ENCODE data around the gene HMGXB4. TPM values are rescaled to one million over a fixed set of nuclear protein-coding genes. Genes with fewer than 3 reads are reported as not detected.
A peak's percentile ranks its signal among the peaks of the same experiment; 100 is the strongest.

The HMGXB4 gene
- total RNA-seq, 1 donor from 2014 or later: 18.0 TPM

DNA sequence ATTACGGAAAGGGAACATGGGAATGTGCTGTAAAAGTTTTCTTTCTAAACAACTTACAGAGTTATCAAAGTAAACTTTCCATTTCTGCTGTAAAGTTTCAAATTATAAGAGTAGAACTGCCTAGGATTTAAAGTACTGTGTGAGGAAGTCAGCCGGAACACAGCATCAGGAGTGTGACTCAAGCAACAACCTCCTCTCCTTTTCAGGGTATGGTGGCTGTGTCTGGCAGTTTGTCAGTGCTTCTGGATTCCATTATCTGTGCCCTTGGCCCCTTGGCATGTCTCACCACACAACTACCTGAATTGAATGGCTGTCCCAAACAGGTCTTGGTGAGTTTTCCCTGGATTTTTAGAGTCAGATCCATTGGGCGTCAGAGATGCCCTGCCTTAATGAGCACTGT lies 35.5 kb downstream of the HMGXB4 start:
- no peaks in the 10 kb centered on the region for H3K27me3 Mint-ChIP-seq (ENCODE audit: low read depth)
- peak overlapping the region; percentile 36 for H3K27ac Mint-ChIP-seq (ENCODE audit: unreplicated experiment)
- H3K4me1 Mint-ChIP-seq (ENCODE audit: low read depth): no peaks in the 10 kb centered on the region
- DNase-seq (ENCODE audit: low spot score): no peak
- H3K9me3 Mint-ChIP-seq (ENCODE audit: low read depth): no peaks in the 10 kb centered on the region
- TF ChIP-seq, protein P1, sequence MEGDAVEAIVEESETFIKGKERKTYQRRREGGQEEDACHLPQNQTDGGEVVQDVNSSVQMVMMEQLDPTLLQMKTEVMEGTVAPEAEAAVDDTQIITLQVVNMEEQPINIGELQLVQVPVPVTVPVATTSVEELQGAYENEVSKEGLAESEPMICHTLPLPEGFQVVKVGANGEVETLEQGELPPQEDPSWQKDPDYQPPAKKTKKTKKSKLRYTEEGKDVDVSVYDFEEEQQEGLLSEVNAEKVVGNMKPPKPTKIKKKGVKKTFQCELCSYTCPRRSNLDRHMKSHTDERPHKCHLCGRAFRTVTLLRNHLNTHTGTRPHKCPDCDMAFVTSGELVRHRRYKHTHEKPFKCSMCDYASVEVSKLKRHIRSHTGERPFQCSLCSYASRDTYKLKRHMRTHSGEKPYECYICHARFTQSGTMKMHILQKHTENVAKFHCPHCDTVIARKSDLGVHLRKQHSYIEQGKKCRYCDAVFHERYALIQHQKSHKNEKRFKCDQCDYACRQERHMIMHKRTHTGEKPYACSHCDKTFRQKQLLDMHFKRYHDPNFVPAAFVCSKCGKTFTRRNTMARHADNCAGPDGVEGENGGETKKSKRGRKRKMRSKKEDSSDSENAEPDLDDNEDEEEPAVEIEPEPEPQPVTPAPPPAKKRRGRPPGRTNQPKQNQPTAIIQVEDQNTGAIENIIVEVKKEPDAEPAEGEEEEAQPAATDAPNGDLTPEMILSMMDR (IDR thresholded peaks at IDR 0.05): no peak
- H3K36me3 Mint-ChIP-seq (ENCODE audit: low read depth): peaks cover 20% of the 10 kb centered on the region
- H3K4me3 Mint-ChIP-seq (ENCODE audit: unreplicated experiment): no peak overlapping the region

DNA sequence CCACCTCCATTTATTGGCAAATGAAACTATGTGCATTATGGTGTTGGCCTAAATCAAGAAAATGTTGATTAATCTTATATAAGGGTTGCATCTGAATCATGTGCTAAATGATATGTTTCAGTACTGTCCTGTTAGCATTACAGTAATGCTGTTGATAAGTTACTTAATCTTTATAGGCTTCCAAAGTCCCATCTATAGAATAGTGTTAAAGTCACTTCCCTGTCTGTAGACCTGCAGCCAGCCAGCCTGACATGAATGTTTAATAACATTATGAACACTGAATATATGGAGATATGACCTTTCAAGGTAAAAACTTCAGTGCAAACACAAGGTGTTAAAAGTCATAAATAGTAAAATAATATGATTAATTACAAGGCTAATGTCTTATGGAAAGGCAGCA lies 38.8 kb downstream of the HMGXB4 start:
- H3K4me1 Mint-ChIP-seq (ENCODE audit: low read depth): peaks cover 10% of the 10 kb centered on the region
- H3K27me3 Mint-ChIP-seq (ENCODE audit: low read depth): no peaks in the 10 kb centered on the region
- no peaks in the 10 kb centered on the region for H3K9me3 Mint-ChIP-seq (ENCODE audit: low read depth)
- H3K36me3 Mint-ChIP-seq (ENCODE audit: low read depth): peaks cover 15% of the 10 kb centered on the region
- H3K27ac Mint-ChIP-seq (ENCODE audit: unreplicated experiment): no peak overlapping the region
- H3K4me3 Mint-ChIP-seq (ENCODE audit: unreplicated experiment): no peak overlapping the region
- TF ChIP-seq, protein P1 (IDR thresholded peaks at IDR 0.05): no peak
- DNase-seq (ENCODE audit: low spot score): no peak

- H3K4me1 Mint-ChIP-seq (ENCODE audit: low read depth): peaks cover 26% of the 10 kb centered on the region
- H3K36me3 Mint-ChIP-seq (ENCODE audit: low read depth): peaks cover 2% of the 10 kb centered on the region
- no peak for DNase-seq (ENCODE audit: low spot score)
- TF ChIP-seq, protein P1 (IDR thresholded peaks at IDR 0.05): no peak
- peak overlapping the region; percentile 81 for H3K4me3 Mint-ChIP-seq (ENCODE audit: unreplicated experiment)
- peak overlapping the region; percentile 97 for H3K27ac Mint-ChIP-seq (ENCODE audit: unreplicated experiment)
- H3K9me3 Mint-ChIP-seq (ENCODE audit: low read depth): no peaks in the 10 kb centered on the region
- no peaks in the 10 kb centered on the region for H3K27me3 Mint-ChIP-seq (ENCODE audit: low read depth)
Measured at GRCh38 chr22:35299217-35299672, 42.0 kb downstream of the HMGXB4 start.

DNA sequence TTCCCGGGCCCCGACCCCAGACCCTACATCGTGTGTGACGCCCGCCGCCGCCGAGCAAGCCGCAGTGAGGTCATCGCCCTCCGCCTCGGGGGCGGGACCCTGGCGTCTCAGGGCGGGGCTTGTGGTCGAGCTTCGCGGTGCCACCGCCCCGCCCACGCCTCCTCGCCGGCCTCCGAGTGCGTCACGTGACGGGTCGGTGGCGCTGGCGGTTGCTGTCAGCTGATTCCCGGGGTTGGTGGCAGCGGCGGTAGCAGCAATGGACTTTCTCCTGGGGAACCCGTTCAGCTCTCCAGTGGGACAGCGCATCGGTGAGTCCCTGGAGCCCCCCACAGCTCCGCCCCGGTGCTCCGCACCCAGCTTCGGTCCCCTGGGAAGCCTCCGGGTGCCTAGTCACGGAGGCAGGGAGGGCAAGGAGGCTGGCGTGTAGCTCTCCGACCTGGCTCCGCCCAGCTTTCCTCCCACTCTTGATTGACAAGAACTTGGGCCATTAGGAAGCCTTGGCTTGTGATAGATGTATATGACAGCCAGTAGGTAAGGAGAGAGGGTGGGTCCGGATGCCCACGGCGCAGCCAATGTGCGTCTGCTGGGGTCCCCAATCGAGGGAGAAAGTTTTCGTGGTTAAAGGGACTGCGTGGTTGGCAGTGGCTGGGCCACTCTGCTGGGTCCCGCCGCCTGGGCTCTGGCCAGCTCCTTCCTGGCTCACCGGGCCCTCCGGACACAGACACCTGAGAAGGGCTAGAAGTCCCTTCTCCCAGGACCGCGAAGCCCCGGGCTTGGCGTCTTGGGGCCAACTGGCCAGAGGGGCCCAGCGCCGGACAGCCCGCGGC lies 42.6 kb downstream of the HMGXB4 start, which contains the start of gene TOM1:
Gene TOM1 (plus strand): TSS at position 222 of the 827 bp plus-strand sequence. CDS start 35 bp downstream, at position 257.
- no peak for DNase-seq (ENCODE audit: low spot score)
- peak within 1 kb of the TSS; percentile 81 for H3K4me3 Mint-ChIP-seq (ENCODE audit: unreplicated experiment)
- H3K9me3 Mint-ChIP-seq (ENCODE audit: low read depth): no peaks in the 10 kb centered on the region
- H3K27me3 Mint-ChIP-seq (ENCODE audit: low read depth): no peaks in the 10 kb centered on the region
- peak within 1 kb of the TSS; percentile 97 for H3K27ac Mint-ChIP-seq (ENCODE audit: unreplicated experiment)
- H3K36me3 Mint-ChIP-seq (ENCODE audit: low read depth): no peaks in the 10 kb centered on the region
- peaks cover 26% of the 10 kb centered on the region for H3K4me1 Mint-ChIP-seq (ENCODE audit: low read depth)
- TF ChIP-seq, protein P1 (IDR thresholded peaks at IDR 0.05): no peak

- peak overlapping the region; percentile 81 for H3K4me3 Mint-ChIP-seq (ENCODE audit: unreplicated experiment)
- no peak for DNase-seq (ENCODE audit: low spot score)
- peaks cover 33% of the 10 kb centered on the region for H3K4me1 Mint-ChIP-seq (ENCODE audit: low read depth)
- TF ChIP-seq, protein P1 (IDR thresholded peaks at IDR 0.05): no peak
- H3K36me3 Mint-ChIP-seq (ENCODE audit: low read depth): no peaks in the 10 kb centered on the region
- H3K9me3 Mint-ChIP-seq (ENCODE audit: low read depth): no peaks in the 10 kb centered on the region
- H3K27me3 Mint-ChIP-seq (ENCODE audit: low read depth): no peaks in the 10 kb centered on the region
- peak overlapping the region; percentile 97 for H3K27ac Mint-ChIP-seq (ENCODE audit: unreplicated experiment)
Measured at GRCh38 chr22:35301372-35301874, 44.1 kb downstream of the HMGXB4 start.
